Epithelial cell of proximal tubule (primary cell): ENCODE data around the gene CAPN1. TPM values are rescaled to one million over a fixed set of nuclear protein-coding genes. Genes with fewer than 3 reads are reported as not detected.

Source experiments
- DNase-seq: peaks from one replicate; pipeline ENCODE4 v3.0.0-alpha.2; 2011; ENCODE audit warnings: low read depth
- H3K4me3 ChIP-seq: 2 replicates; pipeline ENCODE4 v1.5.1; 2011; ENCODE audit warnings: low read depth, mild to moderate bottlenecking, low read length
- CTCF ChIP-seq: conservative IDR thresholded peaks from 2 replicates; pipeline ENCODE4 v1.5.1; 2012; ENCODE audit warnings: low read depth, mild to moderate bottlenecking, low read length
- total RNA-seq: library from RNA; depleted of rRNA; stranded (reverse); fragments of >200 nt; gene quantifications from 2 replicates; pipeline ENCODE4 v1.2.3, GENCODE V29; 2015

Gene CAPN1
- total RNA-seq, 1 donor from 2014 or later: 360 TPM

GRCh38 chr11:65151331-65151899, 30.3 kb upstream of the CAPN1 start:
- DNase-seq: no peak
- H3K4me3 ChIP-seq: no peak overlapping the region
- TF ChIP-seq CTCF: no peak

- H3K4me3 ChIP-seq: no peak overlapping the region
- TF ChIP-seq CTCF: no peak
- DNase-seq: no peak
These were observed 29.6 kb upstream of the CAPN1 start for GRCh38 chr11:65152122-65152521.

GRCh38 chr11:65156256-65156655, 25.5 kb upstream of the CAPN1 start:
- no peak overlapping the region for H3K4me3 ChIP-seq
- no peak for TF ChIP-seq CTCF
- DNase-seq: no peak

- H3K4me3 ChIP-seq: no peak overlapping the region
- no peak for TF ChIP-seq CTCF
These were observed 24.8 kb upstream of the CAPN1 start for GRCh38 chr11:65156926-65157325.

GRCh38 chr11:65157336-65157735, 24.4 kb upstream of the CAPN1 start:
- no peak for TF ChIP-seq CTCF
- H3K4me3 ChIP-seq: no peak overlapping the region
- DNase-seq: no peak

More at GRCh38 chr11:65156926-65157325, 24.8 kb upstream of the CAPN1 start:
- DNase-seq: no peak

- DNase-seq: no peak
- H3K4me3 ChIP-seq: no peak overlapping the region
- no peak for TF ChIP-seq CTCF
These were observed 22.7 kb upstream of the CAPN1 start for GRCh38 chr11:65159012-65159411.

- H3K4me3 ChIP-seq: no peak overlapping the region
- no peak for DNase-seq
- TF ChIP-seq CTCF: no peak
These were observed 21.1 kb upstream of the CAPN1 start for GRCh38 chr11:65160643-65161042.
